Left ventricle myocardium inferior (tissue), 1 donor: ENCODE measurements around the gene PIK3R3. TPM values are rescaled to one million over a fixed set of nuclear protein-coding genes. Genes with fewer than 3 reads are reported as not detected.
A peak's percentile ranks its signal among the peaks of the same experiment; 100 is the strongest.

Experiments used
- DNase-seq: peaks from one replicate; pipeline ENCODE4 v3.0.0-alpha.2; 2020
- H3K27ac ChIP-seq: fragments of 200-600 bp; replicated peaks from 2 replicates; pipeline ENCODE4 v1.8.0; 2021
- H3K27me3 ChIP-seq: fragments of 200-600 bp; 2 replicates; pipeline ENCODE4 v1.8.0; 2021; ENCODE audit warnings: low read depth
- H3K36me3 ChIP-seq: fragments of 200-600 bp; 2 replicates; pipeline ENCODE4 v1.8.0; 2021
- H3K4me1 ChIP-seq: fragments of 200-600 bp; 2 replicates; pipeline ENCODE4 v1.8.0; 2021
- H3K4me3 ChIP-seq: fragments of 200-600 bp; 2 replicates; pipeline ENCODE4 v1.8.0; 2021; ENCODE audit warnings: mild to moderate bottlenecking, moderate library complexity
- H3K9me3 ChIP-seq: fragments of 200-600 bp; replicated peaks from 2 replicates; pipeline ENCODE4 v1.8.0; 2021
- intact Hi-C: fragments of 100-400 bp; cut with micrococcal nuclease; formaldehyde crosslinking; loops from one replicate; pipeline ENCODE4 v1.11.0; 2022
- total RNA-seq: library from RNA; stranded (reverse); fragmentation: NEBNext Ultra II Directional; extraction: Animal tissue kit (Norgen Biotek cat#: 25700); gene quantifications from one replicate; pipeline ENCODE4 v1.2.1, GENCODE V29; 2021
- TF ChIP-seq, protein P1 (sequence below): fragments of 200-600 bp; IDR thresholded peaks from 2 replicates; pipeline ENCODE4 v1.8.0; 2021; ENCODE audit warnings: antibody characterized with exemption, mild to moderate bottlenecking, borderline replicate concordance
- donor health status: DM: no; HTN: yes; CAD: no; lungs with severe emphysema.

PIK3R3 gene
- total RNA-seq, 1 donor from 2014 or later, result 32.7 TPM

GRCh38 chr1:46130606-46131005 is 1.8 kb downstream of the PIK3R3 start:
- peak overlapping the region; percentile 97 for H3K27ac ChIP-seq
- no peaks in the 10 kb centered on the region for H3K9me3 ChIP-seq
- H3K4me1 ChIP-seq, result peaks cover 81% of the 10 kb centered on the region
- DNase-seq, result no peak
- no peaks in the 10 kb centered on the region for H3K36me3 ChIP-seq
- H3K4me3 ChIP-seq, result peak overlapping the region; percentile 84
- intact Hi-C loops, result loop anchor here (5.0 kb wide), 1 partner anchor 42 kb away; no protein-coding TSS in a partner anchor
- TF ChIP-seq, protein P1, sequence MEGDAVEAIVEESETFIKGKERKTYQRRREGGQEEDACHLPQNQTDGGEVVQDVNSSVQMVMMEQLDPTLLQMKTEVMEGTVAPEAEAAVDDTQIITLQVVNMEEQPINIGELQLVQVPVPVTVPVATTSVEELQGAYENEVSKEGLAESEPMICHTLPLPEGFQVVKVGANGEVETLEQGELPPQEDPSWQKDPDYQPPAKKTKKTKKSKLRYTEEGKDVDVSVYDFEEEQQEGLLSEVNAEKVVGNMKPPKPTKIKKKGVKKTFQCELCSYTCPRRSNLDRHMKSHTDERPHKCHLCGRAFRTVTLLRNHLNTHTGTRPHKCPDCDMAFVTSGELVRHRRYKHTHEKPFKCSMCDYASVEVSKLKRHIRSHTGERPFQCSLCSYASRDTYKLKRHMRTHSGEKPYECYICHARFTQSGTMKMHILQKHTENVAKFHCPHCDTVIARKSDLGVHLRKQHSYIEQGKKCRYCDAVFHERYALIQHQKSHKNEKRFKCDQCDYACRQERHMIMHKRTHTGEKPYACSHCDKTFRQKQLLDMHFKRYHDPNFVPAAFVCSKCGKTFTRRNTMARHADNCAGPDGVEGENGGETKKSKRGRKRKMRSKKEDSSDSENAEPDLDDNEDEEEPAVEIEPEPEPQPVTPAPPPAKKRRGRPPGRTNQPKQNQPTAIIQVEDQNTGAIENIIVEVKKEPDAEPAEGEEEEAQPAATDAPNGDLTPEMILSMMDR, result no peak
- H3K27me3 ChIP-seq, result peaks cover 16% of the 10 kb centered on the region

GRCh38 chr1:46130121-46130520 is 2.3 kb downstream of the PIK3R3 start:
- H3K36me3 ChIP-seq, result no peaks in the 10 kb centered on the region
- no peak for DNase-seq
- H3K4me1 ChIP-seq, result peaks cover 81% of the 10 kb centered on the region
- intact Hi-C loops, result loop anchor here (5.0 kb wide), 1 partner anchor 42 kb away; no protein-coding TSS in a partner anchor
- H3K4me3 ChIP-seq, result peak overlapping the region; percentile 84
- peak overlapping the region; percentile 97 for H3K27ac ChIP-seq
- TF ChIP-seq, protein P1, result no peak
- no peaks in the 10 kb centered on the region for H3K9me3 ChIP-seq
- peaks cover 16% of the 10 kb centered on the region for H3K27me3 ChIP-seq

DNA sequence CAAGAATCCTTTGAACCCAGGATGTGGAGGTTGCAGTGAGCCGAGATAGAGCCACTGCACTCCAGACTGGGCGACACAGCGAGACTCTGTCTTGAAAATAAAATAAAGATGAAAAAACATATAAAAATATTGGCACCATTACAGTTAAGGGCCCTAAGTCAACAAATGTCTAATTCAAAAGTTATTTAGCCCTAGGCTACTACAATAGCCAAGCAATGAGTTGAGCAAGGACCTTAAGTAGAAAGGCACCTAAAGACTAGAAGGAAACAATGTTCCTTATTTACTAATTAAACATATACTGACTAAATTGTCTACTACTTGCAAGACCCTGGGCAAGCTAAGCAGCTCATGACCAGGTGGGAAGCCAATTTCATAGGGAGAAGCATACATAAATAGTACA is 4.1 kb downstream of the PIK3R3 start:
- DNase-seq, result no peak
- no peaks in the 10 kb centered on the region for H3K36me3 ChIP-seq
- H3K4me3 ChIP-seq, result peak overlapping the region; percentile 84
- TF ChIP-seq, protein P1, result no peak
- H3K27me3 ChIP-seq, result peaks cover 16% of the 10 kb centered on the region
- peaks cover 71% of the 10 kb centered on the region for H3K4me1 ChIP-seq
- no peaks in the 10 kb centered on the region for H3K9me3 ChIP-seq
- no peak overlapping the region for H3K27ac ChIP-seq
- intact Hi-C loops, result loop anchor here (10.0 kb wide), 1 partner anchor 54 kb away; no protein-coding TSS in a partner anchor

DNA sequence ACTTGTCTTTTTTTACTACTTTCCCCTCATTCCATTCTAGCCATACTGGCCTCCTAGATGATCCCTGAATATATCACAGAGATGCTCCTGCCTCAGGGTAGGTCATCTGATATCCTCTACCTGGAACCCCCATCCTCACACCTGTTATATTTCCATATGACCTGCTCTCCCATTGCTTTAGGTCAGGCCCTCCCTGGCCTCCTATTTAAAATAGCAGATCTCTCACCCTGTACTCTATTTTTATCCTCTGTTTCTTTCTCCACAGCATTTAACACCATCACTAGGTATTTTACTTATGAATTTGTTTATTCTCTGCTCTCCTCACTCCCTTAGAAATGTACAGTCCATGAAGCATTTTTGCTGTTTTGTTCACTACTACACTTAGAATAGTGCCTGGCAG is 13.6 kb downstream of the PIK3R3 start:
- Histone ChIP-seq H3K4me1 (peaks cover 51% of the 10 kb centered on the region), H3K27me3 (no peaks in the 10 kb centered on the region), H3K9me3 (no peaks in the 10 kb centered on the region), H3K36me3 (no peaks in the 10 kb centered on the region), H3K27ac (no peak overlapping the region), H3K4me3 (no peak overlapping the region)
- TF ChIP-seq, protein P1, result no peak
- DNase-seq, result no peak
- intact Hi-C loops, result no loop called here

DNA sequence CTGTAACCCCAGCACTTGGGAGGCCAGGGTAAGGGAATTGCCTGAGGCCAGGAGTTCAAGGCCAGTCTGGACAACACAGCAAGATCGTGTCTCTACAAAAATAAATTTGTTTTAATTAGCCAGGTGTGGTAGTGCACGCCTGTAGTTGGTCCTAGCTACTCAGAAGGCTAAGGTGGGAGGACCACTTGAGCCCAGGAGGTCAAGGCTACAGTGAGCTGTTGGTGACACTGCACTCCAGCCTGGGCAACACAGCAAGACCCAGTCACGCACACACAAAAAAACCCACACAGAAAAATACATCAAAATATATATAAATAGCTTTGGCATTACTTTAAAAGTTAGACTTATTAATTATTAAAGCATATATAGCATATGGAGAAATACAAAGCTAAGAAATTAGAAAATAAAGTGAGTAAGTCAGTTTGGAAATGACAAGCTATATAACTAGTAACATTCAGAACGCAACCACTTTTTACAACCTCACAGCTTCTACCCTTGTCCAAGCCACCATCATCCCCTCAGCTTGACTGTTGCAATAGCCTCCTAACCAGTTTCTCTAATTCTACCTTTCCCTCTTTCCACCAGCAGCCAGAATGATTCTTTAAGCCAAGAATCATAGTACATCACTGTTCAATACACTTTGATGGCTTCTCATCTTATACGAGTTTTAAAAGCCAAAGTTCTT is 14.5 kb downstream of the PIK3R3 start:
- Histone ChIP-seq H3K9me3 (no peaks in the 10 kb centered on the region), H3K36me3 (no peaks in the 10 kb centered on the region), H3K27ac (no peak overlapping the region), H3K27me3 (no peaks in the 10 kb centered on the region), H3K4me1 (peaks cover 57% of the 10 kb centered on the region), H3K4me3 (no peak overlapping the region)
- intact Hi-C loops, result no loop called here
- TF ChIP-seq, protein P1, result no peak
- DNase-seq, result no peak
